SK-N-SH treated with all-trans-retinoic acid at 6 μM for 48 hours (cell line): Measurements from ENCODE around the gene TAS2R39.

ENCODE experiments used
- ARNTL ChIP-seq: fragments of 450-650 bp; formaldehyde crosslinking; IDR thresholded peaks from 2 replicates; pipeline ENCODE4 v1.5.0; 2020; ENCODE audit warnings: low read depth, mild to moderate bottlenecking, moderate library complexity, borderline replicate concordance
- CREB5 ChIP-seq: fragments of 250-450 bp; sonication (Bioruptor Pico); IDR thresholded peaks from 2 replicates; pipeline ENCODE4 v1.5.1; 2020; ENCODE audit warnings: low read depth, mild to moderate bottlenecking, moderate library complexity
- CSRNP3 ChIP-seq: fragments of 250-450 bp; sonication (Bioruptor Pico); IDR thresholded peaks from 2 replicates; pipeline ENCODE4 v1.5.1; 2021; ENCODE audit warnings: mild to moderate bottlenecking, moderate library complexity
- ESRRG ChIP-seq: fragments of 250-450 bp; sonication (Bioruptor Pico); IDR thresholded peaks from 2 replicates; pipeline ENCODE4 v1.6.1; 2021; ENCODE audit warnings: mild to moderate bottlenecking
- OSR1 ChIP-seq: fragments of 250-450 bp; sonication (Bioruptor Pico); IDR thresholded peaks from 2 replicates; pipeline ENCODE4 v1.8.0; 2022; ENCODE audit warnings: moderate library complexity, mild to moderate bottlenecking, inconsistent platforms
- RARB ChIP-seq: fragments of 250-450 bp; sonication (Bioruptor Pico); IDR thresholded peaks from 2 replicates; pipeline ENCODE4 v1.8.0; 2021; ENCODE audit warnings: mild to moderate bottlenecking, moderate library complexity
- SNAI2 ChIP-seq: fragments of 250-450 bp; sonication (Bioruptor Pico); IDR thresholded peaks from 2 replicates; pipeline ENCODE4 v1.5.0; 2020; ENCODE audit warnings: mild to moderate bottlenecking, moderate library complexity
- TOX ChIP-seq: fragments of 250-450 bp; sonication (Bioruptor Pico); IDR thresholded peaks from 2 replicates; pipeline ENCODE4 v1.8.0; 2021; ENCODE audit warnings: mild to moderate bottlenecking, moderate library complexity, borderline replicate concordance
- ZFP30 ChIP-seq: fragments of 450-650 bp; formaldehyde crosslinking; IDR thresholded peaks from 2 replicates; pipeline ENCODE4 v1.5.0; 2022; ENCODE audit warnings: mild to moderate bottlenecking, moderate library complexity

- TF ChIP-seq ZFP30 (no peak), TOX (CRISPR knock-in tag) (no peak), ARNTL (no peak), SNAI2 (CRISPR knock-in tag) (no peak), RARB (no peak), ESRRG (CRISPR knock-in tag) (no peak), CREB5 (CRISPR knock-in tag) (no peak), CSRNP3 (CRISPR knock-in tag) (no peak), OSR1 (CRISPR knock-in tag) (no peak)
These were observed 41.8 kb downstream of the TAS2R39 start for GRCh38 chr7:143225047-143225446.
